HG03342 (cell line): ENCODE measurements around the gene CCDC110.

Source experiments
- ATAC-seq: cut with Tn5 transposase; IDR thresholded peaks from one replicate; pipeline ENCODE4 v1.9.1; 2021; ENCODE audit warnings: mild to moderate bottlenecking, moderate library complexity; ENCODE audit not compliant: unreplicated experiment

Gene CCDC110

GRCh38 chr4:185424905-185425646, 46.5 kb downstream of the CCDC110 start:
- no peak for ATAC-seq

GRCh38 chr4:185421366-185422124, 50.0 kb downstream of the CCDC110 start:
- no peak for ATAC-seq

- no peak for ATAC-seq
Measured at GRCh38 chr4:185416955-185417354, 54.6 kb downstream of the CCDC110 start.

GRCh38 chr4:185412412-185412811, 59.1 kb downstream of the CCDC110 start:
- ATAC-seq, result no peak

GRCh38 chr4:185411849-185412248, 59.7 kb downstream of the CCDC110 start:
- no peak for ATAC-seq

GRCh38 chr4:185408432-185408831, 63.1 kb downstream of the CCDC110 start:
- ATAC-seq, result no peak

GRCh38 chr4:185405296-185405999, 66.1 kb downstream of the CCDC110 start:
- ATAC-seq, result peak; percentile 81

- ATAC-seq, result no peak
Measured at GRCh38 chr4:185404031-185404430, 67.5 kb downstream of the CCDC110 start.

GRCh38 chr4:185399466-185399865, 72.1 kb downstream of the CCDC110 start:
- no peak for ATAC-seq

GRCh38 chr4:185398618-185399017, 72.9 kb downstream of the CCDC110 start:
- no peak for ATAC-seq

GRCh38 chr4:185396724-185397385, 74.7 kb downstream of the CCDC110 start, which contains the start of gene ANKRD37:
TSS of gene ANKRD37 (plus strand) at chr4:185396841. CDS start at chr4:185396924, 83 bp downstream.
- ATAC-seq, result no peak

- ATAC-seq, result peak; percentile 80
Measured at GRCh38 chr4:185395956-185396723, 75.4 kb downstream of the CCDC110 start.

GRCh38 chr4:185395238-185395955, 76.1 kb downstream of the CCDC110 start, which contains the start of gene LRP2BP:
TSS of gene LRP2BP (minus strand) at chr4:185395924. CDS start at chr4:185378186, 17,738 bp downstream.
- no peak for ATAC-seq
